ENCODE data around the gene KCNT1. TPM values are rescaled to one million over a fixed set of nuclear protein-coding genes. Genes with fewer than 3 reads are reported as not detected.

KCNT1 gene
- total RNA-seq, 1 experiment from 2014 or later, result not detected

GRCh38 chr9:135743021-135743420, 41.0 kb downstream of the KCNT1 start:
- Histone ChIP-seq H3K79me2 (ENCODE audit: low read depth) (no peaks in the 10 kb centered on the region), H3K27me3 (ENCODE audit: insufficient read depth, low read depth) (peaks cover 98% of the 10 kb centered on the region), H3K4me1 (replicated peaks; ENCODE audit: insufficient read depth) (no peaks in the 10 kb centered on the region), H3K36me3 (ENCODE audit: low read depth) (no peaks in the 10 kb centered on the region), H3K27ac (no peak overlapping the region), H3K4me2 (no peak overlapping the region), H2AFZ (no peak overlapping the region), H3K9me2 (ENCODE audit: insufficient read depth) (no peaks in the 10 kb centered on the region), H3K4me3 (no peak overlapping the region), H3K9me3 (ENCODE audit: insufficient read depth, low read depth) (no peaks in the 10 kb centered on the region), H4K20me1 (ENCODE audit: insufficient read depth) (peaks cover 3% of the 10 kb centered on the region; the same call in 1 of the 2 replicates), H3F3A (ENCODE audit: insufficient read depth, low read depth) (no peaks in the 10 kb centered on the region)
- no peak for TF ChIP-seq EZH2 (IDR thresholded peaks at IDR 0.05; ENCODE audit: low read depth)
- TF ChIP-seq CTCF (conservative IDR thresholded peaks at IDR 0.05), result no peak
- CTCF ChIA-PET, result no interaction called here
- BruUV-seq (replicated peaks), result no TSS peak
- intact Hi-C loops (cut with micrococcal nuclease; ENCODE audit: unreplicated experiment), result no loop called here
- POLR2A ChIA-PET (ENCODE audit: unreplicated experiment), result no interaction called here
- DNase-seq, result no peak

GRCh38 chr9:135743546-135744332, 41.8 kb downstream of the KCNT1 start:
- no TSS peak for BruUV-seq (replicated peaks)
- intact Hi-C loops (cut with micrococcal nuclease; ENCODE audit: unreplicated experiment), result no loop called here

GRCh38 chr9:135744333-135745070, 42.5 kb downstream of the KCNT1 start:
- no peaks in the 10 kb centered on the region for H3K36me3 ChIP-seq (ENCODE audit: low read depth)
- CTCF ChIA-PET, result no interaction called here

More at GRCh38 chr9:135743546-135744332, 41.8 kb downstream of the KCNT1 start:
- Histone ChIP-seq H3K4me1 (replicated peaks; ENCODE audit: insufficient read depth) (no peaks in the 10 kb centered on the region), H3K27ac (no peak overlapping the region), H3K27me3 (ENCODE audit: insufficient read depth, low read depth) (peaks cover 98% of the 10 kb centered on the region), H3K79me2 (ENCODE audit: low read depth) (no peaks in the 10 kb centered on the region), H3K4me2 (no peak overlapping the region), H4K20me1 (ENCODE audit: insufficient read depth) (no peaks in the 10 kb centered on the region; the same call in 1 of the 2 replicates), H3K9me3 (ENCODE audit: insufficient read depth, low read depth) (no peaks in the 10 kb centered on the region), H3K4me3 (no peak overlapping the region), H3K9me2 (ENCODE audit: insufficient read depth) (no peaks in the 10 kb centered on the region), H3K36me3 (ENCODE audit: low read depth) (no peaks in the 10 kb centered on the region), H2AFZ (no peak overlapping the region), H3F3A (ENCODE audit: insufficient read depth, low read depth) (no peaks in the 10 kb centered on the region)
- TF ChIP-seq EZH2 (IDR thresholded peaks at IDR 0.05; ENCODE audit: low read depth) (no peak), CTCF (conservative IDR thresholded peaks at IDR 0.05) (no peak)
- CTCF ChIA-PET, result no interaction called here
- POLR2A ChIA-PET (ENCODE audit: unreplicated experiment), result no interaction called here
- DNase-seq, result no peak

More at GRCh38 chr9:135744333-135745070, 42.5 kb downstream of the KCNT1 start:
- Histone ChIP-seq H3K9me2 (ENCODE audit: insufficient read depth) (no peaks in the 10 kb centered on the region), H3K27me3 (ENCODE audit: insufficient read depth, low read depth) (peaks cover 98% of the 10 kb centered on the region), H3K4me2 (no peak overlapping the region), H4K20me1 (ENCODE audit: insufficient read depth) (no peaks in the 10 kb centered on the region; the same call in 1 of the 2 replicates), H3K79me2 (ENCODE audit: low read depth) (no peaks in the 10 kb centered on the region), H3K9me3 (ENCODE audit: insufficient read depth, low read depth) (no peaks in the 10 kb centered on the region), H3F3A (ENCODE audit: insufficient read depth, low read depth) (no peaks in the 10 kb centered on the region), H2AFZ (no peak overlapping the region), H3K4me3 (no peak overlapping the region), H3K4me1 (replicated peaks; ENCODE audit: insufficient read depth) (no peaks in the 10 kb centered on the region), H3K27ac (no peak overlapping the region)
- intact Hi-C loops (cut with micrococcal nuclease; ENCODE audit: unreplicated experiment), result no loop called here
- POLR2A ChIA-PET (ENCODE audit: unreplicated experiment), result no interaction called here
- no peak for DNase-seq
- no peak for TF ChIP-seq EZH2 (IDR thresholded peaks at IDR 0.05; ENCODE audit: low read depth)
- TF ChIP-seq CTCF (conservative IDR thresholded peaks at IDR 0.05), result no peak
- no TSS peak for BruUV-seq (replicated peaks)
